NCI-H2227 (cell line): Measurements from ENCODE around the gene ABTB1.
A peak's percentile ranks its signal among the peaks of the same experiment; 100 is the strongest.

ENCODE experiments used
- DNase-seq: peaks from one replicate; lab custom pipeline; 2025; ENCODE audit not compliant: unreplicated experiment; lab: John Stamatoyannopoulos, UW

ABTB1 gene

DNA sequence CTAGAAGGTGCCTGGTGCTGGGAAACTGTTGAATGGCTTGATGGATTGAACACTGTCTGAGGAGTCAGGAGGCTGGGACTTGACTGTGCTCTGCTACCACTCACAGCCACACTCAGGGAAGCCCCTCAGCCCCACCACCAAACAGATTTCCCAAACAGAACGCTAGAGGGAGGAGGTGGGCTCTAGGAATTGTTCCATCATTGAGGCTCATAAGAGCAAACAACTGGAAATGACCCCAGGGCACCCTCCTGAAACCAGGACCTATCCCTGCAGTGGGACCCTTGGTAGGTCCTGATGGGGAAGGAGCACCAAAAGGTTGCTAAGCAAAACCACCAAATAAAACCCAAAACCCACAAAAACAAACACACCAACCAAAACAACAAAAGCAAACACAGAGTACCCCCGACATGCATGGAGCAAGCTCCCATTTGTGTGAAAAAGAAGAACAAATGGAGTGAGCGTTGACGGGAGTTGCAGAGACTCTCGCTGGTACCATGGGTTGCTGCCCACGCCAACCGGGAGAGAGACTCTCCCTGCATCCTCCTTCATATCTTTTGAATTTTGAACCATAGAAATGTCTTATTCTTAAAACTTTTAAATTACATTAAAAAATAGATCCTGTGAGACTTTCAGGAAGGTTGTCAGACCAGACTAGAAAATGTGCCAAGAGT lies 45.6 kb downstream of the ABTB1 start:
- DNase-seq: no peak

DNA sequence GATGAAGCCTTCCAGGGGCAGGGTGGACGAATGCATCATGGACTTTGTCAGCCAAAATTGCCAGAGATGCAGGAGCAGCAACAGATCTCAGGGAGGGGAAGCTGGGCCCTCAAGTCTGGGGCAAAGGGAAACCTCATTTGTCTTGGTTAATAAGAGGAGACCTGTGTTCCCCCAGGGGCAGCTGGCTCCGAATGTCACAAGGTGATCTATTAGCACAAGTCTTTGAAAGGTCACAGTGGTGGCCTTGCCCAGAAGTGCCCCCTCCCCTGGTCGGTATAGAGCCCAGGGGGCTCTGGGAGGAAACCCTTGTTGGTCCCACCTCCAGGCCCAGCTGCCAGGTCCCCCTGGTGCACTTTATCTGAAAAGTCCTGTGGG lies 46.2 kb downstream of the ABTB1 start:
- no peak for DNase-seq

DNA sequence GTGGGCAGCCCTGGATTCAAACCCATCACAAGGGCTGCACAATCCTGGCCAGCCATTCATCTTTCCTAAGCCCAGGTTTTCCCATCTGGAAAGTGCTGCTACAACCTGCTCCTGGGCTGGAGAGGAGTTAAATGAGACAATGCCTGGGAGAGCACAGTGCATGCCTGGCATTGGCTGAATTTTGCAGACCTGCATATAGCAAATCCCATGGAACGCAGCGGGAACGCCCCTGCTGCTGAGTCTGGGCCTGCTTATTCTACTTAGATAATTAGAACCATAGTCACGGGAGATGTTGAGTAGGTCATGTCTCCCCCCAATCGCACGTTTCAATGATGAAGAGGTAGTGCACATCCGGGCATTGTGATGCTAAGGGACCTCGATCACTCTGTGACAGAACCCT lies 46.6 kb downstream of the ABTB1 start:
- no peak for DNase-seq

DNA sequence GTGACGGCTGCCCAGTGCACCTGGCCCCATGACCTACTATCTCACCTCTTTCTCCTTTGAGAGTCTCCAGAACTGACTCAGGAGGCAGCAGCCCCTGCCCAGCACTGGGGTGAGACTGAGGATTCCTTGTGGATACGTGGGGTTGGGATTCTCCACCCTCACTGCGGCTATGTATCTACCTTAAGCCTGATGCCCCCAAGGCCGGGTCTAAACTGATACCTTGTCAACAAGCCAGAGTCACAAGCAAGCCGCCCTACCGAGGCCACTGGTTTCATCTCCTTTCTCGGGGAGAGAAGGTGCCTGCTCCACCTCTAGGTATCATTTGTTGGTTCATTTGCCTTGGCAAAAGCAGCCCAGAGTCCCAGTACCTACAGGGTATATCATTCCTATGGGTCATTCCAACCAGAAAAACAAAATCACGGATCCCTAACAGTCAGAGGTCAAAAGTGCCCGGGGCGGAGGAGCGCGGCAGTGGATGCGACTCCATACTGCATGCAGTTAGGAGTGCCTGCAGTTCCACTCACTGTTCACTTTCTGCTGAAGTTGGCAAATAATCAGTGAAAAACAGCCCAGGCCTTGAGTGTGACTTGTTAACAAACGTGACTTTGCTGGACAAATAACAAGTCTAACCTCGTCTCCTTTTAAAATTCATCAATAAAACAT lies 47.5 kb downstream of the ABTB1 start:
- no peak for DNase-seq

DNA sequence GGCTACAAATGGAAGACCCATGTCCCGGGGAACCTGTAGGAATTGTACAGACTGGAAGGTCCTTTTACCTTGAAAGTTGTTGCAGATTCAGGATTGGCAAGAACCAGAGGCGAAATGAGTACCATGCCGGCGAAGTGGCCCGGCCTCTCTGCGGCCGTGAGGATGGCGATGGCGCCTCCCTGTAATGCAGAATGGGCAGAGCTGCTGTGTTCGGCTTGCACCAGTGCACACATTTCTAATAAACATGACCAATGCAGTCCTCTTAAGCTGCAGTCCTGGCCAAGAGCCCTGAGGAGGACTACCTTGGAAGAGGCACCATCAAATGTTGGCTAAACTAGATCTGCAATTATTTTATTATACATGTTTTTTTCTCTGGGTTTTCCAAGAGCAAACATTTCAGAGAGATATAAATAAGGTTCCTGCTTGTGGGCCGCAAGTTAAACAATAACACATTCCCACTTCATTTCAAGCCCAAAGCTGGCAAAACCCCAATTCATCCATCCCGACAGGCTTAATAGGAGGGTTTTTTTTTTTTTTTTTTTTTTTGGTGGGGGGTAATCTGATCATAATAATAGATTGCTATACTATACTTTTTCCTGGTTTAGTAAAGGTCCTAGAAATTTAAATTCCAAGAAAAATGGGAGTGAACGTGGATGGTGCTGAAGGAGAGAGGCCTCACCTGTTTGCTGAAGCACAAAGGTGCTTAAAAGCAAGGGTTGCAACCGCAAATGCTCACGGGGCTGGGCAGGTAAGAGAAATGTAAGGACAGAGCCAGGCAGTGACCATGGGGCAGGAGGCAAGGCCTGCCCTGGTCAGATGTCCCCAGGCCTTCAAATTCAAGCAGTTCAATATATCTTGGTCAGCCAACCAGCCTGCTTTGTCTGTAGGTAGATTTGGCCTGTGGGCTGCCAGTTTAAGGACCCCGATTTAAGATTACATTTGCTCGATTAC lies 48.5 kb downstream of the ABTB1 start:
- no peak for DNase-seq

DNA sequence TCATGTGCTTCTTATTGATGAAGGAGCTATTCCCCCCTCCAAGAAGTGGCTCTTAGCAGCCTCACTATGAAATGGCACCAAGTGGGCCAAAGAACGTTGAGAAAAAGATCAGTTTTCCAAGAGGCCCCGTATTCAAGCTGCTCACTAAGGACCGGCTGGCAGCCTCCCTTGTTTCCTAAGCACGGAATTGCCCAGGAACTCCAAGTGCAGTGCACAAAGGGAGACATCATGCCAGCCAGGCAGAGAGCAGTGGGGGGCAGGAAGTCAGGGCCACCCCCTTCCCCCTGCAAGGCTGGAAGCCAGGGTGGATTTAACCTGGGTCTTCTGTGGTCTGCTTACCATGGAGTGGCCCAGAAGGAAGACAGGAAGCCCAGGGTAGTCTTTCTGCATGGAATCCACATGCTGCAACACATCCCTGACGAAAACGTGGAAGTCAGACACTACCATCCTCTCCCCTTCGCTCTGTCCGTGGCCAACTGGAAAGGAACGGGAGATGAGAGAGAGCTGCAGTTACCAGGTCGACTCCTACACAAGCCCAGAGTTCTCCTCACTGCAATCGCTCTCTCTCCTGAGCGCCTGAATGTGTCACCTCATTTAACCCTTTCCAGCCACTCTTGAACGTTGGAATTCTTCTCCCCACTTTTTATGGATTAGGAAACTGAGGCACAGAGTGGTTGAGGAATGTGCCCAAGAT lies 49.5 kb downstream of the ABTB1 start:
- DNase-seq: no peak

DNA sequence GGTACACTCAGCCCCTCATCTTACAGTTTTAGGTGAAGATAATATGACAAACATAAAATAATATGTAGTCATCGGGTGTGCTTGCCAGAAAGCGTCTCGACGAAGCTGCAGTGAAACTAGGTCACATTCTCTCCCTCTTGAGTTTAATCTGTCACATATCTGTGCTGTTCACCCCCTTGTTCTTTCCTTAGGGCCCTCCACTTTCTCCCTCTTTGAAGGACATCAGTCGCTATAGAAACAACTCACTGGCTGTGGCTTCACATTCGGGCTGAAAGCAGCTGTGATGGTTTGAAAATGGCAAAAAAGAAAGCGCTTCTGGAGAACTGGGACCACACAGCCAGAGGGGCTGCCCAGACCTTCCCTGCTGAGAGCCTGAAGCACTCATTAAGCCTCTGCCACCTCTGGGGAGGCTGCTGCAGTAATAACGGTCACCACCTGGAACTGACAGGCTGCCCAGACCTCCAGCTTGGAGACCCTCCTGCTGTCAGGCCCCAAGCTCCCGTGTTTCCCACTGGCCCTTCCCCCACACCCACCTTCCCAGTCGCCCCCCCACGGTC lies 50.3 kb downstream of the ABTB1 start:
- peak; percentile 36 for DNase-seq

DNA sequence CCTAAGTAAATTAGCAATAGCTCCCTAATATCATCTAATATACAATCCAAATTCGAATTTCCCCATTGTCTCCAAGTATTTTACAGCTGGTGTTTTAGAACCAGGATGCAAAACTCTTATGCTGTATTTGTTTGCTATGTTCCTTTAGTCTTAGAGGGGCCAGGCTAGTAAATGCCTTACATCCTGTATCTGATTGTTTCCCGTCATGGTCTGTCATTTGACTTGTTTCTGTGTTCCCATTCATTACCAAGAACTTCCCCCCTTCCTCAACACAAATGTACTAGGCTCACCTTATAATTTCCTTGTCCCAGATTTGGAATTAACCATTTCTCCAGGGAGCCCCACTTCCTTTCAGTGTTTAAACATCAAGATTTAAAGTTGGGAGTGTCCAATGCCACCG lies 54.1 kb downstream of the ABTB1 start:
- DNase-seq: no peak

DNA sequence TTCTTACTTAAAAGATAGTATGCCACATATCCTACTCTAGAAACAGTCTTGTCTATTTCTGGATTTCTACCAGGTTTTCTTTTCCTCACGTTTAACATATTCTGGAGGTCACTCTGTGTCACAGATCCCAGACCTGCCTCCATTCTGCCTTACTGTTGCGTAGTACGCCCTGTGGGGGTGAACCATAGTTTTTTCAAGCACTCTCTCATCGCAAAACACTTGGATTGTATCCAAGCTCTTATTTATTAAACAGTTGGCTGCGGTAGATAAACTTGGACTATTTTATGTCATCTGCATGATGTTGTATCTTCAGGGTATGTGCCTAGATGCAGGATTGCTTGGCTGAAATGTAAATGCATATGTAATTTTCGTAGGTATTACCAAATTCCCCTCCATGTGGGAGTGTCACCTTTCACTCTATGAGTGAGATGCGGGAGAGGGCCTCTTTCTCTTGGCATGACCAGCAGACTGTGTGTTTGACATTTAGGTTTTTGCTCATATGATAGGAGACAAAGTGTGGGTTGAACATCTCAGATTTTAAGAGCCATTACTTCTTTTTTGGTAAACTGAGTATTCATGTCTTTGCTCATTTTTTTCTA lies 55.8 kb downstream of the ABTB1 start:
- no peak for DNase-seq

DNA sequence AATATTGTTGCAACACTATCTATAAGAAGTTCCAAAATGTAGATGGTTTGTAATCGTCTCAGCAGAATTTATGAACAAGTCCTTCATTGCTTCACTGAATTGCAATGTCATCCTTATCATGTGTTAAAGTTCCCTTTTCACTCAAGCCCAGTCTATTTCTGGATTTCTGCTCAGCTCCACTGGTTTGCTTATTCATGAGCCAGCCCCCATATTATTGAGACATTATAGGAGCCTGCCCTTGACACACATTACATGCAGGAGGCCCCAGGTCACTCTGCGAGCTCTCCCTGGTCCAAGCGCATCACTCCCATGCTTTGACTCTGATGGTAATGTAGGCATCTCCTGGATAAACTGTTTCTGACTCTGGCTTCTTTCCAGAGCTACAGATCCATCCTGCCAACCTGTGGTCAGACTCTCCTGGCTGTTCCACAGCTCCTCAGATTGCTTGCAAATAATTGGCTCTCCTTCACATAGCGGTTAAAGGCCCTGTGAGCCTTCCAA lies 56.9 kb downstream of the ABTB1 start:
- no peak for DNase-seq

DNA sequence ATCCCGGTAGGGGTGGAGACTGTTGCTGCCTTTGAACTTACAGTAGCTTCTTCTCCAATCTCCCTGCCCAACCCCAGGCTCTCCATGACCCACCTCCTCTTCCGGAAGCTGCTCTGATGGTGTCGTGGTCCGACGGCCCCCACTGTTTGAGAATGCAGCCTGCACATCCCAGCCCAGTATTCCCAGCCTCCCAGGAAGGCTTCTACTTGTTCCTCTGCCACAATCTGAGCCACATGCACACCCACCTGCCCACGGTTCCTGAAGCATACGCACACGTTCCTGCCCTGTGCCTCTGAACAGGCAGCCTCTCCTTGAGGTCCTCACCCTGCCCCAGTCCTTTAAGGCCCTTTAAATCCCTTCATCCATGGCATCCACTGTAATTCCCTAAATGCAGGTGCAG lies 57.4 kb downstream of the ABTB1 start:
- no peak for DNase-seq
